Renal pelvis (tissue), 4 donors: ENCODE results near the gene GDF2. TPM values are rescaled to one million over a fixed set of nuclear protein-coding genes. Genes with fewer than 3 reads are reported as not detected.

Source experiments
- DNase-seq: peaks from one replicate; pipeline ENCODE4 v3.0.0-alpha.2; 2013
- polyA plus RNA-seq, 3 donors: library from polyadenylated mRNA; unstranded; fragments of 120-200 nt; gene quantifications; one replicate each; pipeline ENCODE4 v1.2.1, GENCODE V29; 2013; ENCODE audit not compliant: insufficient read length in 3 of 3

Gene GDF2
- polyA plus RNA-seq, 3 donors: not detected

GRCh38 chr10:47311193-47311931 lies 10.9 kb upstream of the GDF2 start:
- peak; percentile 5 for DNase-seq

- peak; percentile 56 for DNase-seq
Measured at GRCh38 chr10:47311932-47312662, 10.2 kb upstream of the GDF2 start.

- no peak for DNase-seq
Measured at GRCh38 chr10:47312663-47312995, 9.6 kb upstream of the GDF2 start.

- DNase-seq: no peak
Measured at GRCh38 chr10:47314416-47314970, 7.8 kb upstream of the GDF2 start.

GRCh38 chr10:47315421-47315820 lies 6.8 kb upstream of the GDF2 start:
- peak; percentile 41 for DNase-seq

GRCh38 chr10:47316131-47316530 lies 6.1 kb upstream of the GDF2 start:
- no peak for DNase-seq

GRCh38 chr10:47317251-47317650 lies 5.0 kb upstream of the GDF2 start:
- DNase-seq: no peak

GRCh38 chr10:47318706-47319105 lies 3.5 kb upstream of the GDF2 start:
- DNase-seq: no peak

- no peak for DNase-seq
Measured at GRCh38 chr10:47319784-47320183, 2.5 kb upstream of the GDF2 start.

GRCh38 chr10:47320812-47321211 lies 1.4 kb upstream of the GDF2 start:
- no peak for DNase-seq

- no peak for DNase-seq
Measured at GRCh38 chr10:47321521-47322195, 596 bp upstream of the GDF2 start.

GRCh38 chr10:47323087-47323486 lies 833 bp downstream of the GDF2 start:
- no peak for DNase-seq

GRCh38 chr10:47323636-47324296 lies 1.5 kb downstream of the GDF2 start:
- no peak for DNase-seq

GRCh38 chr10:47325303-47326291 lies 3.3 kb downstream of the GDF2 start:
- DNase-seq: no peak

- no peak for DNase-seq
Measured at GRCh38 chr10:47326306-47326926, 4.2 kb downstream of the GDF2 start.

GRCh38 chr10:47326927-47327330 lies 4.7 kb downstream of the GDF2 start:
- DNase-seq: no peak

- no peak for DNase-seq
Measured at GRCh38 chr10:47329855-47330254, 7.6 kb downstream of the GDF2 start.

- DNase-seq: no peak
Measured at GRCh38 chr10:47330366-47330765, 8.1 kb downstream of the GDF2 start.

GRCh38 chr10:47330804-47331203 lies 8.6 kb downstream of the GDF2 start:
- DNase-seq: no peak

GRCh38 chr10:47331491-47331890 lies 9.2 kb downstream of the GDF2 start:
- DNase-seq: no peak
